KOPT-K1 (cell line): ENCODE measurements around the gene GNAZ.

Experiments
- H3K27ac ChIP-seq: fragments of 200-600 bp; sonication (generic); 2 replicates; pipeline ENCODE4 v1.5.1; 2016; ENCODE audit warnings: antibody characterized with exemption, mild to moderate bottlenecking, low read depth, low read length; ENCODE audit not compliant: poor library complexity, severe bottlenecking
- H3K36me3 ChIP-seq: fragments of 200-600 bp; sonication (generic); 2 replicates; pipeline ENCODE4 v1.5.1; 2017; ENCODE audit warnings: antibody characterized with exemption, mild to moderate bottlenecking, low read length, moderate library complexity; ENCODE audit not compliant: insufficient read depth
- H3K9me3 ChIP-seq: fragments of 200-600 bp; sonication (generic); 2 replicates; pipeline ENCODE4 v1.5.1; 2017; ENCODE audit warnings: antibody characterized with exemption, low read length, mild to moderate bottlenecking; ENCODE audit not compliant: insufficient read depth, poor library complexity, severe bottlenecking

GNAZ gene

DNA sequence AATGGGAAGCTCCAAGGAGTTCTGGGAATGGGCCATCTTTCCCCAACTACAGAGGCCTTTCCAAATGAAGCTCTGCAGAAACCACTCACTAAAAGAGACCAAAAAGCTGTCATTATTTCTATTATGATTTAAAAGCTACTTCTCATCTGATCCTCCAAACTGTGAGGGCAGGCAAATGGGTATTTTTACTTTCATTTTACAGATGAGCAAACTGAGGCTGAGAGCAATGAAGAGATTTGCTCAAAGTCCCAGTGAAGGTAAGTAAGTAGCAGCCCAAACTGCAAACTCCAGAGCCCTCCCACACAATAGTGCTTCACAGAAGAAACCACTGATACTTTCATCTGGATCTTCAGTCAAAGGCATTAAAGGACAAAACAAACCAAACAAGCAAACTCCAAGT is 70.1 kb downstream of the GNAZ start:
- peak overlapping the region; percentile 40 for H3K27ac ChIP-seq
- H3K36me3 ChIP-seq = no peaks in the 10 kb centered on the region
- H3K9me3 ChIP-seq = no peaks in the 10 kb centered on the region

DNA sequence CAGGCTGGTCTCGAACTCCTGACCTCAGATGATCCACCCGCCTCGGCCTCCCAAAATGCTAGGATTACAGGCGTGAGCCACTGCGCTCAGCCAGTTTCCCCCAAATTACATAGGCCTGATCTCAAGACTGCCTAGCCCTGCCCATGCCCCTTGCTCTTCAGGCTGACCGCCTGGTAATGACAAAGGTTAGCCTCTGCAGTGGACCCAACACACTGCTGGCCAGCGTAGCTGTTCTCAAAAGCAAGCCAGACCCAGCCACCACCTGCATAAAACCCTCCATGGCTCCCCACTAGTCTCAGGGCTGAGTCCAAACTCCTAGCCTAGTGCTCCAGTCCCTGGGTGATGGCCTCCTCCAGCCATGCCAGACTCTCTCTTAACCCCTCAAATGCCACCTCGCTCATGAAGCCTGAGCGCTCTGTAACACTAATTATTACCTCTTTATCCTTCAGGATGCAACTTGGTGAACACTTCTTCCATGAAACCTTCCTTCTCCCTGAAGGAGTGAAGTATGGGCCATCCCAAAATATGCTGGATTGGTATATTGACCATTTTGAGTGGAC is 72.3 kb downstream of the GNAZ start:
- Histone ChIP-seq H3K36me3 (no peaks in the 10 kb centered on the region), H3K9me3 (no peaks in the 10 kb centered on the region), H3K27ac (peak overlapping the region; percentile 45)

DNA sequence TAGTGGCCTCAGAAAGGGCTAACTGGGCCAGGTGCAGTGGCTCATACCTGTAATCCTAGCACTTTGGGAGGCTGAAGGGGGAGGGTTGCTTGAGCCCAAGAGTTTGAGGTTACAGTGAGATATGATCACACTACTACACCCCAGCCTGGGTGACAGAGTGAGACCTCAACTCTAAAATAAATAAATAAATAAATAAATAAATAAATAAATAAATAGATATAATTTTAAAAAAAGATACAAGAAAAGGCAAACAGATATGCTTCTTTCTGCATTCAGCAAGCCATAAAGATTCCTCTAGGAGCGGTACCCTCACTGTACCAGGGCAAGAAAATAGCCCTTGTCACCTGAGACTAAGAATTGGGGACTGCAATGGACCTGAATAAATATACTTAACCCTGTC is 72.8 kb downstream of the GNAZ start:
- Histone ChIP-seq H3K9me3 (no peaks in the 10 kb centered on the region), H3K36me3 (no peaks in the 10 kb centered on the region), H3K27ac (no peak overlapping the region)

DNA sequence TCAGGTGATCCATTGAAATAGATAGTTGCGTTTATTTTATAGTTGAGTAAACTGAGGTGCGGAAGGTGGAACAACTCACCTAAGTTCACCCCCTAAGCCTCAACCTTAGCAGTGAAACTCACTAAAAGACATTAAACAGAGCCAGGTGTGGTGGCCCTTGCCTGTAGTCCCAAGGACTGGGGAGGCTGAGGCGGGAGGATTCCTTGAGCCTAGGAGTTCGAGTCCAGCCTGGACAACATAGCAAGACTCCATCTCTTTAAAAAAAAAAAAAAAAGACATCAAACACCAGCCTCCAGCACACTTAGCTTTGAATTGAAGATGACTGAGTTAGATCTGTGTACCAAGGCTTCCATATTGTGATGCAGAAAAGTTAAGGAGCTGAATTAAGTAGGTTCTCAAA is 74.1 kb downstream of the GNAZ start:
- Histone ChIP-seq H3K36me3 (no peaks in the 10 kb centered on the region), H3K27ac (no peak overlapping the region), H3K9me3 (no peaks in the 10 kb centered on the region)

- Histone ChIP-seq H3K36me3 (no peaks in the 10 kb centered on the region), H3K9me3 (no peaks in the 10 kb centered on the region), H3K27ac (no peak within 1 kb of the TSS)
These were observed 74.9 kb downstream of the GNAZ start, which contains the start of gene RAB36 for GRCh38 chr22:23144932-23145877. TSS of gene RAB36 (plus strand) at chr22:23145477. CDS start at chr22:23146617, 1,140 bp downstream.

DNA sequence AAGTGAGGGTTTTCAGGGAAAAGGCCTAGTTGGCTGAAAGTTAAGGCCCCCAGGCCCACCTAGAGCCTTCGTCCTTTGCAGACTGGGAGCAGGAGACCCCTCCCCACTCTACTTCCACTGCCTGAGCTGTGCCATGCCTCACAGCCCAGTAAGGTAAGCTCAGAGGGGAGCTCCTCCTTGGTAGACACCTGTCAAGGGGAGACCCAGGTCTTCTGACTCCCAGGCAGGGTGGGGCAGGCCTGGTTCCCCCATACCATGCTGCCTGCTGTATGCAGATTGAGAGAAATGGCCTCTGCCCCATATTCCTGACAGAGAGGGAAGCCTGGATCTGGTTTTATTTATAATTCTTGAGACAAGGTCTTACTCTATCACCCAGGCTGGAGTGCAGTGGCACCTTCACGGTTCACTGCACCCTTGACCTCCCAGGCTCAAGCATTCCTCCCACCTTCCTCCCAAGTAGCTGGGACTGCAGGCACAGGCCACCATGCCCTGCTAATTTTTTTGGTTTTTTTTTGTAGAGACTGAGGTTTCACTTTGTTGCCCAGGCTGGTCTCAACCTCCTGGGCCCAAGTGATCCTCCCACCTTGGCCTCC is 75.7 kb downstream of the GNAZ start:
- no peaks in the 10 kb centered on the region for H3K36me3 ChIP-seq
- no peaks in the 10 kb centered on the region for H3K9me3 ChIP-seq
- no peak overlapping the region for H3K27ac ChIP-seq

DNA sequence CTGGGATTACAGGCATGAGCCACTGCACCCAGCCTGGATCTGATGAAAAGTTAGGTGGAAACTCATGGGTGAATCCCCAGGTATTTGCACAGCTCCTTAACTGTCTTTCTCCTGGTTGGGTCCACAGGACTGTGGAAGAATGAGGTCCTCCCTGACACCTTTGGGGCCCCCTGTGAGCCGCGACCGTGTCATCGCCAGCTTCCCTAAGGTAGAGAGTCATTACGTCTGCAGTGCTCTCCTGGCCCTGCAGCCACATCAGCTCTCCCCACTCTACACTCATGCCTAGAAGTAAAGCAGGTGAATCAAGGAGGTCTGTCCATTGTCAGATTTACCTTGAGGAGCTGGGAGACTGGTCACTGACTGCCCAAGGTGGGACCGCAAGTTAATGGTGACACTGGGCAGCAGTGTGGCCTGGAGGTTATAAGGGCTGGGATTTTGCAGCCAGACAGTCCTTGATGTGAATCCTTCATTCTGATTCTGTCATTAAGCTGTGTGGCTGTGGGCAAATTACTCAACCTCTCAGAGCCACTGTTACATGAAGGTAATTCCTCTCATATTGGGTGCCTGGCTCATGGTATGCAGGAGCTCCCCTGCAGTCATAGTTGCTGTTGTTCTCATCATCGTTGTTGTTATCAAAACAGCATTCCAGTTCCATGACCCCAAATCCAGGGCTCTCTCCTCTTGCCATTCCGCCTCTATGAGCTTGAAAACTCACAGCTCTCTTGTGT is 76.3 kb downstream of the GNAZ start:
- no peaks in the 10 kb centered on the region for H3K36me3 ChIP-seq
- no peak overlapping the region for H3K27ac ChIP-seq
- no peaks in the 10 kb centered on the region for H3K9me3 ChIP-seq

- Histone ChIP-seq H3K9me3 (no peaks in the 10 kb centered on the region), H3K36me3 (no peaks in the 10 kb centered on the region), H3K27ac (no peak overlapping the region)
These were observed 77.5 kb downstream of the GNAZ start for GRCh38 chr22:23147617-23148387.

DNA sequence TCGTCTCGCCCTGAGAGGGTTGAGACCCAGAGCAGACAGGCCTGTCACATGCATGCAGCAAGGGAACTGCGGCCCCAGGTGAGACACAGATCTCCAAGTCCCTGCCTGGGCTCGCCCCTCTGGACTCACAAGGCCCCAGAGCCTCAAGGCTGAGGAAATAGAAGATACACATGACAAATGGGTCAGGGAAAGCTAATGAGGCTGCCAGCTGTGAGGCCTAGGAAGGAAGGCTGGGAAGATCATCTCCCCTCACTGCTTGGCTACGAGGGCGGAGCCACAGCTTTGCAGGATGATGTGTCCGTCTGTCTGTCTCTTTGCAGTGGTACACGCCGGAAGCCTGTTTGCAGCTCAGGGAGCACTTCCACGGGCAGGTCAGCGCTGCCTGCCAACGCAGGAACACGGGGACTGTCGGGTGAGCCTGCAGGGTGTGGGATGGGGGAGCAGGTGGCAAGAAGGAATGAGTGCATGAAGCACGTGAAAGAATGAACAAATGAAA is 79.5 kb downstream of the GNAZ start:
- no peaks in the 10 kb centered on the region for H3K9me3 ChIP-seq
- no peak overlapping the region for H3K27ac ChIP-seq
- no peaks in the 10 kb centered on the region for H3K36me3 ChIP-seq

- H3K27ac ChIP-seq = no peak overlapping the region
- H3K36me3 ChIP-seq = no peaks in the 10 kb centered on the region
- H3K9me3 ChIP-seq = no peaks in the 10 kb centered on the region
These were observed 80.4 kb downstream of the GNAZ start for GRCh38 chr22:23150762-23151161.

DNA sequence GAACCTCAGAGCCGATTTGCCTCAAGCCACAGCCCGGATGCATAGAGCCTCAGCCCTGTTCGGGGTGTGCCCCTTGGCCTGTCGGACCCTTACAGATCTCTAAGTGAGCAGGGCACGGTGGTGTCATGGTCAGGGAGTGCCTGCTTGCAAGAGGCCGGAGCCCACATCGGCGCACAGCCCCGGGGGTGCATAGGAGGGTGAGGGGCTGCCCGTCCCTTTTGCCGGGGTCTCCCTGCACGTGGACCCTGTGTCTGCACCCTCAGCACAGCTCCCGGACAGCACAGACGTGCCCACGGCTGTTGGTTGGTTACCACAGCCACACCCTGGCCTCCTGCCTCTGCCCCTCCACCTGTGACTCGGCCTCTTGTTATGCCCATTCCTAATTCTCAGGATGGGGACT is 81.5 kb downstream of the GNAZ start:
- Histone ChIP-seq H3K27ac (no peak overlapping the region), H3K36me3 (no peaks in the 10 kb centered on the region), H3K9me3 (no peaks in the 10 kb centered on the region)

DNA sequence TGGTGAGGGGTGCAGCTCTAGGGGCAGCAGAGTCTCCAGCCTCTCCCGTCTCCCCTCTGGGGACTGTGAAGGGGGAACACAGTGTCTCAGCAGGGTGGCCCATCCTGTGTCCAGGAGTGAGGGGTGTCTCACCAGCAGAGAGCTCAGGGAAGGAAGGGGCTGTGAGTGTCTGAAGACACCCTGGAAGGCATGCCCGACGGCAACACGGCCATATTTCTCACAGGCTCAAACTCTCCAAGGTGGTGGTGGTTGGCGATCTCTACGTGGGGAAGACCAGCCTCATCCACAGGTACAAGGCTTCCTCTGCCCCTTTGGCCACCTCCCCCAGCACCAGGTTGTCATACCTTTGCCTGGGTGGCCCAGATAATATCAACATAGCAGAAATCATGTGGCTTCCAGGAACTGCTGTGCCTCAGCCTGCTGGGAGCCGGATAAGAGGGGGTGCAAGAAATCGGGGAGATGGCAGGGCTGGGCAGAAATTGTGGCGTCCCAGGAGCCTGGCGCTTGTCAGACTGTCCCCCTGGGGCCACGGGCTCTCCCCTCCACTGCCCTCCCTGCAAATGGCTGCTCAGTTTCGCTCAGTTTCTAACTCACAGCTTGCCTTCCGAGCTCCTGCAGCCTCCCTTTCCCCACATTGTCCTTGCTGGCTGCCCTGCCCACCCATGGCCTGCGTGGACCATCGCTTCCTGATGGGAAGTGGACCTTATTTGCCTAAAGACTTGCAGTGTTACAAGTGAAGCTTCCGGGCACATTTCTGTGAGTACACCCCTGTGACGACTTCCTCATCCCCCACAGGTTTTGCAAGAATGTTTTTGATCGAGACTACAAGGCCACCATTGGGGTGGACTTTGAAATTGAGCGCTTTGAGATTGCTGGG is 82.2 kb downstream of the GNAZ start:
- Histone ChIP-seq H3K27ac (no peak overlapping the region), H3K36me3 (no peaks in the 10 kb centered on the region)

GRCh38 chr22:23153994-23154393 is 83.7 kb downstream of the GNAZ start:
- H3K36me3 ChIP-seq = no peaks in the 10 kb centered on the region
- no peak overlapping the region for H3K27ac ChIP-seq
- H3K9me3 ChIP-seq = no peaks in the 10 kb centered on the region

More for the DNA sequence above, 82.2 kb downstream of the GNAZ start:
- no peaks in the 10 kb centered on the region for H3K9me3 ChIP-seq
